ENCODE measurements around the gene EEA1. TPM values are rescaled to one million over a fixed set of nuclear protein-coding genes. Genes with fewer than 3 reads are reported as not detected.

The EEA1 gene
- total RNA-seq, 1 donor from 2014 or later = 59.2 TPM

GRCh38 chr12:92785563-92785950 is 143.5 kb downstream of the EEA1 start:
- no peak overlapping the region for H3K27ac ChIP-seq
- peaks cover 10% of the 10 kb centered on the region for H3K4me1 ChIP-seq
- no peaks in the 10 kb centered on the region for H3K27me3 ChIP-seq
- no peaks in the 10 kb centered on the region for H3K9me3 ChIP-seq
- TF ChIP-seq POLR2AphosphoS5 (IDR thresholded peaks at IDR 0.05; ENCODE audit: insufficient read depth in 1 of 2, low read depth in 1 of 2) (no peak), POLR2A (IDR thresholded peaks at IDR 0.05) (no peak), CTCF (IDR thresholded peaks at IDR 0.05) (no peak)
- no peaks in the 10 kb centered on the region for H3K36me3 ChIP-seq
- DNase-seq (ENCODE audit: extremely low spot score in 2 of 2) = no peak
- intact Hi-C loops (cut with DNase I) = no loop called here
- no peak overlapping the region for H3K4me3 ChIP-seq

- no peak for DNase-seq (ENCODE audit: extremely low spot score in 2 of 2)
- no peaks in the 10 kb centered on the region for H3K27me3 ChIP-seq
- no peak for TF ChIP-seq POLR2AphosphoS5 (IDR thresholded peaks at IDR 0.05; ENCODE audit: insufficient read depth in 1 of 2, low read depth in 1 of 2)
- peak in 1 of 3 experiments; percentile 37 for TF ChIP-seq CTCF (IDR thresholded peaks at IDR 0.05)
- H3K9me3 ChIP-seq = no peaks in the 10 kb centered on the region
- peaks cover 0 to 1% of the 10 kb centered on the region in 2 donors for H3K36me3 ChIP-seq
- H3K4me1 ChIP-seq = peaks cover 10% of the 10 kb centered on the region
- H3K4me3 ChIP-seq = no peak overlapping the region
- H3K27ac ChIP-seq = peak overlapping the region; percentile 49
- intact Hi-C loops (cut with DNase I) = no loop called here
Measured at GRCh38 chr12:92784797-92785562, 144.1 kb downstream of the EEA1 start.

GRCh38 chr12:92784356-92784755 is 144.7 kb downstream of the EEA1 start:
- TF ChIP-seq POLR2AphosphoS5 (IDR thresholded peaks at IDR 0.05; ENCODE audit: insufficient read depth in 1 of 2, low read depth in 1 of 2) (no peak), POLR2A (IDR thresholded peaks at IDR 0.05) (no peak), CTCF (IDR thresholded peaks at IDR 0.05) (no peak)
- Histone ChIP-seq H3K36me3 (peaks cover 0 to 4% of the 10 kb centered on the region in 2 donors), H3K4me3 (no peak overlapping the region), H3K4me1 (peaks cover 10% of the 10 kb centered on the region), H3K27ac (peak overlapping the region; percentile 49), H3K27me3 (no peaks in the 10 kb centered on the region), H3K9me3 (no peaks in the 10 kb centered on the region)
- no peak for DNase-seq (ENCODE audit: extremely low spot score in 2 of 2)
- intact Hi-C loops (cut with DNase I) = no loop called here

GRCh38 chr12:92779902-92780301 is 149.2 kb downstream of the EEA1 start:
- Histone ChIP-seq H3K27ac (no peak overlapping the region), H3K27me3 (no peaks in the 10 kb centered on the region), H3K36me3 (peaks cover 0 to 34% of the 10 kb centered on the region in 2 donors), H3K4me1 (peaks cover 10% of the 10 kb centered on the region), H3K9me3 (no peaks in the 10 kb centered on the region), H3K4me3 (no peak overlapping the region)
- TF ChIP-seq POLR2A (IDR thresholded peaks at IDR 0.05) (no peak), POLR2AphosphoS5 (IDR thresholded peaks at IDR 0.05; ENCODE audit: insufficient read depth in 1 of 2, low read depth in 1 of 2) (no peak), CTCF (IDR thresholded peaks at IDR 0.05) (no peak)
- no peak for DNase-seq (ENCODE audit: extremely low spot score in 2 of 2)
- intact Hi-C loops (cut with DNase I) = no loop called here

GRCh38 chr12:92778525-92778924 is 150.6 kb downstream of the EEA1 start:
- no peaks in the 10 kb centered on the region for H3K27me3 ChIP-seq
- H3K36me3 ChIP-seq = peaks cover 0 to 34% of the 10 kb centered on the region in 2 donors
- H3K27ac ChIP-seq = no peak overlapping the region
- no peaks in the 10 kb centered on the region for H3K9me3 ChIP-seq
- no peak overlapping the region for H3K4me3 ChIP-seq
- TF ChIP-seq CTCF (IDR thresholded peaks at IDR 0.05) (no peak), POLR2A (IDR thresholded peaks at IDR 0.05) (no peak), POLR2AphosphoS5 (IDR thresholded peaks at IDR 0.05; ENCODE audit: insufficient read depth in 1 of 2, low read depth in 1 of 2) (peak in 1 of 2 donors; percentile 76)
- no peaks in the 10 kb centered on the region for H3K4me1 ChIP-seq
- no peak for DNase-seq (ENCODE audit: extremely low spot score in 2 of 2)
- intact Hi-C loops (cut with DNase I) = no loop called here

Measured in vagina (tissue), 2 donors.